GM19395 (cell line): Measurements from ENCODE around the gene KLF7.

Source experiments
- ATAC-seq: cut with Tn5 transposase; IDR thresholded peaks from one replicate; pipeline ENCODE4 v1.9.1; 2021; ENCODE audit warnings: mild to moderate bottlenecking, moderate library complexity; ENCODE audit not compliant: unreplicated experiment

Gene KLF7

GRCh38 chr2:207129821-207130220, 35.9 kb downstream of the KLF7 start:
- no peak for ATAC-seq

GRCh38 chr2:207128867-207129266, 36.9 kb downstream of the KLF7 start:
- ATAC-seq: no peak

- no peak for ATAC-seq
These were observed 38.9 kb downstream of the KLF7 start for GRCh38 chr2:207126724-207127308.

- no peak for ATAC-seq
These were observed 41.9 kb downstream of the KLF7 start for GRCh38 chr2:207123776-207124391.

- ATAC-seq: no peak
These were observed 42.4 kb downstream of the KLF7 start for GRCh38 chr2:207123335-207123744.

- ATAC-seq: no peak
These were observed 43.0 kb downstream of the KLF7 start for GRCh38 chr2:207122651-207123334.

- ATAC-seq: no peak
These were observed 44.0 kb downstream of the KLF7 start for GRCh38 chr2:207121784-207122183.

- ATAC-seq: no peak
These were observed 46.7 kb downstream of the KLF7 start for GRCh38 chr2:207119048-207119447.

GRCh38 chr2:207117668-207118067, 48.1 kb downstream of the KLF7 start:
- no peak for ATAC-seq

GRCh38 chr2:207115715-207116364, 49.9 kb downstream of the KLF7 start:
- ATAC-seq: no peak

GRCh38 chr2:207113414-207113813, 52.3 kb downstream of the KLF7 start:
- ATAC-seq: no peak

GRCh38 chr2:207112785-207113184, 53.0 kb downstream of the KLF7 start:
- ATAC-seq: no peak

GRCh38 chr2:207112383-207112782, 53.4 kb downstream of the KLF7 start:
- ATAC-seq: no peak

- no peak for ATAC-seq
These were observed 54.0 kb downstream of the KLF7 start for GRCh38 chr2:207111757-207112156.

GRCh38 chr2:207110715-207111114, 55.0 kb downstream of the KLF7 start:
- ATAC-seq: no peak

- ATAC-seq: no peak
These were observed 55.4 kb downstream of the KLF7 start for GRCh38 chr2:207110310-207110709.

- ATAC-seq: no peak
These were observed 56.0 kb downstream of the KLF7 start for GRCh38 chr2:207109768-207110167.

- ATAC-seq: no peak
These were observed 57.3 kb downstream of the KLF7 start for GRCh38 chr2:207108440-207108839.

- ATAC-seq: no peak
These were observed 58.2 kb downstream of the KLF7 start for GRCh38 chr2:207107551-207107950.

- ATAC-seq: no peak
These were observed 58.6 kb downstream of the KLF7 start for GRCh38 chr2:207107131-207107530.

- no peak for ATAC-seq
These were observed 62.6 kb downstream of the KLF7 start for GRCh38 chr2:207103132-207103531.

GRCh38 chr2:207101984-207102383, 63.8 kb downstream of the KLF7 start:
- no peak for ATAC-seq
